Common myeloid progenitor, CD34-positive (primary cell): Measurements from ENCODE around the gene PAK1.

ENCODE experiments used
- CTCF ChIA-PET: fragments of 350-600 bp; sonication (Branson Sonifier 250); formaldehyde crosslinking; loops from one replicate; lab custom pipeline; 2021; ENCODE audit warnings: antibody characterized with exemption; lab: Charles Lee
- POLR2A ChIA-PET: fragments of 350-600 bp; sonication (Branson Sonifier 250); formaldehyde crosslinking; loops from one replicate; lab custom pipeline; 2021; ENCODE audit warnings: antibody characterized with exemption; lab: Charles Lee
- DNase-seq, 3 donors: peaks; one replicate each; pipeline versions ENCODE4 v3.0.0 to v3.0.0-alpha.2; 2013
- H3K27ac ChIP-seq, 2 experiments: 1 replicate in 1 of 2; 2 replicates in 1 of 2; pipeline ENCODE4 v1.7.0; 2013; ENCODE audit warnings: inconsistent platforms in 2 of 2, low read length in 2 of 2, mild to moderate bottlenecking in 2 of 2, low read depth in 1 of 2, moderate library complexity in 1 of 2; ENCODE audit not compliant: severe bottlenecking in 2 of 2, insufficient read depth in 1 of 2, poor library complexity in 1 of 2
- H3K27me3 ChIP-seq, 5 experiments: replicated peaks in 2 of 5; 1 replicate in 3 of 5; 2 replicates in 2 of 5; pipeline versions ENCODE4 v1.6.1 to v1.7.0; 2013; ENCODE audit warnings: low read length in 4 of 5, mild to moderate bottlenecking in 2 of 5, moderate library complexity in 2 of 5, inconsistent platforms in 1 of 5; ENCODE audit not compliant: insufficient read depth in 5 of 5, control insufficient read depth in 4 of 5
- H3K36me3 ChIP-seq, 4 experiments: 1 replicate in 2 of 4; 2 replicates in 2 of 4; pipeline versions ENCODE4 v1.6.1 to v1.7.0; 2013; ENCODE audit warnings: low read length in 3 of 4, control low read depth in 1 of 4, mild to moderate bottlenecking in 1 of 4; ENCODE audit not compliant: control insufficient read depth in 4 of 4, insufficient read depth in 4 of 4
- H3K4me1 ChIP-seq, 4 experiments: 1 replicate in 3 of 4; 2 replicates in 1 of 4; pipeline versions ENCODE4 v1.6.1 to v1.7.1; 2013; ENCODE audit warnings: low read length in 3 of 4, mild to moderate bottlenecking in 3 of 4, control low read depth in 1 of 4, inconsistent platforms in 1 of 4, moderate library complexity in 1 of 4; ENCODE audit not compliant: control insufficient read depth in 4 of 4, insufficient read depth in 4 of 4; ENCODE audit errors: control extremely low read depth in 1 of 4
- H3K4me3 ChIP-seq, 7 experiments: 1 replicate in 4 of 7; 2 replicates in 3 of 7; pipeline versions ENCODE4 v1.5.1 to v1.7.0; 2013; ENCODE audit warnings: mild to moderate bottlenecking in 7 of 7, low read length in 6 of 7, moderate library complexity in 6 of 7, inconsistent platforms in 2 of 7, low read depth in 2 of 7, control low read depth in 1 of 7; ENCODE audit not compliant: insufficient read depth in 4 of 7, control insufficient read depth in 1 of 7; ENCODE audit errors: extremely low read depth in 1 of 7
- H3K9me3 ChIP-seq, 5 experiments: 1 replicate in 4 of 5; 2 replicates in 1 of 5; pipeline versions ENCODE4 v1.6.1 to v1.7.1; 2013; ENCODE audit warnings: low read length in 4 of 5, mild to moderate bottlenecking in 2 of 5, inconsistent platforms in 1 of 5, low read depth in 1 of 5, moderate library complexity in 1 of 5; ENCODE audit not compliant: control insufficient read depth in 4 of 5, insufficient read depth in 2 of 5; ENCODE audit errors: control extremely low read depth in 1 of 5
- WGBS: methylation state at CpG from one replicate; pipeline ENCODE4 v1.1.5; 2013; ENCODE audit not compliant: insufficient coverage; 5-methylcytosine and 5-hydroxymethylcytosine counted together

PAK1 gene

DNA sequence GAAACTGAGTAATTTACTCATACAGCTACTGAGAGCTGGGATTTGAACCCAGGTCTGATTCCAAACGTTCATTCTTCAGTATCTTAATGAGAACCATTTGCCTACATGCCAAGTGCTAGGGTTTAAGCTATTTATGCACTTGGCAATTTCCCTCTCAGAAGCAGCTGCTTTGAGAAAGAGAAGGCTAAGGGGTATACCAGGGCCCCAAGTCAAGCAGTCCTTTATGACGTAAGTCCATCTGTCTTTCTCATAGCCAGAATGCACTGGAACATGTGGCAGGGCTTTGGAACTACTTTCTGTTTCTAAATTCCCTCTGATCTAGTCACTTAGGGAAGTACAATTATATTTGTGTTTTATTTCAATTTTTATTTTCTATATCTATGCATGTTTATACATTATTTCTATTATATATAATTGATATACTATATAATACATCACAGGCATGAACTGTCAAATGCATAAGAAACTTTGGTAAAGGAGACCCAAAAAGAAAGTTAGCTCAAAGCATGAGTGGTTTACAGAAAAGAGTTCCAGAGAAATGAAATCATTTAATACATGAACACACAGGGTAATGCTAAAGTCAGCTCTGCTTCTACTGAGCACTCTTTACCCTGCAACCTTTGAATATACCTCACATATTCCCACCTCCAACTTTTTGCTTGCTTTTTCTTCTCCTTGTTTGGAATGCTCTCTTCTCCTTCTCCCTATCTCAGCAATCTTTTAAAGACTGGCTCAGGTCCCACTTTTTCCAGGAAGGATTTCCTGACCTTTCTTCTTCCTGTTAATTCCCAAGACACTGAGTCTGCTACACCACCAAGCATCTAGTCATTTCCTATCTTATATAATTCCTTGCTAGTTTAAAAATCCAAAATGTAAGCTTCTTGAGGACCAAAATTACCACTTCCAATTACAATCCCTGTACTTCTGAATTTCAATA, 91.9 kb downstream of the PAK1 start:
- ChIA-PET POLR2A (no interaction called here), CTCF (no interaction called here)
- Histone ChIP-seq H3K9me3 (no peaks in the 10 kb centered on the region), H3K36me3 (peaks cover 0 to 28% (median 6%) of the 10 kb centered on the region in 4 experiments), H3K27ac (no peak overlapping the region), H3K4me1 (peaks cover 0 to 4% (median 0%) of the 10 kb centered on the region in 4 experiments), H3K27me3 (no peaks in the 10 kb centered on the region), H3K4me3 (no peak overlapping the region)
- peak in 1 of 3 donors; percentile 6 for DNase-seq
- WGBS = 100% methylated on average over 1 of the region's 2 CpGs

DNA sequence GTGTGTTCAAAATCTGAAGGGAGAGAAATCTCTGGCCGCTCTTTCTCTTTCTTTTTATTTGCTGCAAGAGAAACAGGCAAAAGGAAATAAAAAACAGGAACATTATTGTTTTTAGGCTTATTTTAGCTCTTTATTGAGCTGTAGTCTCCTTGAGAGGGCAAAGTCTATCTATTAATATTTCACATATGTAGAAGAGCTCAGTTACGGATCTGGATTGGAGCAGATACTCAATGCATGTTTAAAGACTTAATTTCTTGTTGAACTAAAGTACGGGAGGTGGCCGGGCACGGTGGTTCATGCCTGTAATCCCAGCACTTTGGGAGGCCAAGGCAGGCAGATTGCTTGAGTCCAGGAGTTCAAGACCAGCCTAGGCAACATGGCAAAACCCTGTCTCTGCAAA, 94.0 kb downstream of the PAK1 start:
- H3K4me1 ChIP-seq = peaks cover 0 to 4% (median 0%) of the 10 kb centered on the region in 4 experiments
- no peak overlapping the region for H3K4me3 ChIP-seq
- peaks cover 0 to 37% (median 11%) of the 10 kb centered on the region in 4 experiments for H3K36me3 ChIP-seq
- H3K9me3 ChIP-seq = no peaks in the 10 kb centered on the region
- H3K27ac ChIP-seq = no peak overlapping the region
- POLR2A ChIA-PET = no interaction called here
- no peaks in the 10 kb centered on the region for H3K27me3 ChIP-seq
- no peak for DNase-seq
- 100% methylated on average over 4 of the region's 5 CpGs for WGBS
- CTCF ChIA-PET = no interaction called here

DNA sequence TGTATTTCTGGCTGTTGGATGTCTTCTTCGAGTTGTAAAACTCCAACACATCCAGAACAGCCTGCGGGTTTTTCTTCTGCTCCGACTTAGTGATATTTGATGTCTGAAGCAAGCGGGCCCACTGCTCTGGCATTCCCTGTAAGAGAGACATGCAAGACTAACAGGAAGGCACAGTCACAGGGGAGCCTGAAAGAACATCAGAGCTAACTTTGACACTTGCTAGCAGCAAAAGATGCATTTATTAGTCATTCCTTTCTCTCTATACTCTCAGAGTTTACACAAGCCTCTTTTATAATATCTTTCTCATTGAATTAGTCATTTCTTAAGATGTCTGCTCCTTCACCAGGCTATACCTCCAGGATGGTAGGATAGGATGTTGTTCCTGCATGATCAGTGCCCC, 94.6 kb downstream of the PAK1 start:
- Histone ChIP-seq H3K27ac (no peak overlapping the region), H3K9me3 (no peaks in the 10 kb centered on the region), H3K4me3 (no peak overlapping the region), H3K36me3 (peaks cover 0 to 38% (median 14%) of the 10 kb centered on the region in 4 experiments), H3K4me1 (peaks cover 0 to 4% (median 0%) of the 10 kb centered on the region in 4 experiments), H3K27me3 (no peaks in the 10 kb centered on the region)
- CTCF ChIA-PET = no interaction called here
- WGBS = 100% methylated on average over 4 of the region's 4 CpGs
- DNase-seq = no peak
- POLR2A ChIA-PET = no interaction called here

DNA sequence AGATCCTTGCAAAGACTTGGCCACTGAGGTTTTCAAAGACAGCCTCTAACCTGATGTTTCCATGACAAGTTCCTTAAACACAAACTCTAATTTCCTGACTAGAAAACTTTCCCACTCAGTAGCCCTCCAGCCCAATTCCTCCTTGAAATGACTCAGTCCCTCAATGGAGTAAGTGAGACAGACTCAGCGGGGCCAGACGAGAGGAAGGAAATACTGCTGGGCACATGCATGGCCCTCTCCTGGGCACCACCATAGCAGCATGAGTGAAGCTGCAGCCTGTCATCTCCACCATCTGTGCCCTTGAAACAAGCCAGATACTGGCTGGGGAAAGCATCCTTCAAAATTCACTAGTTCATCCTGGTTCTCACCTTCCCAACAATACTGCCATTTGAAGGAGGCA, 96.2 kb downstream of the PAK1 start:
- Histone ChIP-seq H3K36me3 (peaks cover 0 to 44% (median 16%) of the 10 kb centered on the region in 4 experiments), H3K27ac (no peak overlapping the region), H3K9me3 (no peaks in the 10 kb centered on the region), H3K4me1 (peaks cover 0 to 4% (median 0%) of the 10 kb centered on the region in 4 experiments), H3K4me3 (no peak overlapping the region), H3K27me3 (no peaks in the 10 kb centered on the region)
- 47% methylated on average over 2 of the region's 2 CpGs for WGBS
- ChIA-PET POLR2A (no interaction called here), CTCF (no interaction called here)
- DNase-seq = no peak

DNA sequence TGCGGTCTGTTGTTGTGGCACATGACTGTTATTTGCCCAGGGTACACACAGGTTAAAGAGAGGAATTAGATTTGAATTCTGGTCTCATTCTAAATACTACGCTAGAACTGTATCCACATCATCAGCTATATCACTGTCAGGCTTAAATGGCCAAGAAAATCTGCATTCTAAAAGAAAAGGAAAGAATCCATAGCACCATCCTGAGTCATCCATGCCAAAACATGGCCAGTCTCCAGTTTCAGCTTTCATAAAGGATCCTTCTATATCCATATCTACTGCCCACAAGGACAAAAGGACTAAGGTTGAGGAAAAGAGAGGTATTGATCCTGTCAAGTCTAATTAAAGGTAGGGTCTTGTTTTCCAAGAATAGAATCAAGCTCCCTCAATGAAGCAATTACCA, 98.8 kb downstream of the PAK1 start:
- WGBS = no CpG with 5 or more reads among the region's 2 CpGs
- H3K9me3 ChIP-seq = no peaks in the 10 kb centered on the region
- no peaks in the 10 kb centered on the region for H3K27me3 ChIP-seq
- ChIA-PET CTCF (interaction anchor here (0.7 to 1.6 kb wide), 3 partner anchors 9 to 178 kb away, joined by 3 to 4 read pairs (median 3); no protein-coding TSS in a partner anchor), POLR2A (no interaction called here)
- no peak overlapping the region for H3K4me3 ChIP-seq
- H3K36me3 ChIP-seq = peaks cover 3 to 44% (median 19%) of the 10 kb centered on the region in 4 experiments
- H3K27ac ChIP-seq = no peak overlapping the region
- peaks cover 0 to 7% (median 2%) of the 10 kb centered on the region in 4 experiments for H3K4me1 ChIP-seq
- no peak for DNase-seq

DNA sequence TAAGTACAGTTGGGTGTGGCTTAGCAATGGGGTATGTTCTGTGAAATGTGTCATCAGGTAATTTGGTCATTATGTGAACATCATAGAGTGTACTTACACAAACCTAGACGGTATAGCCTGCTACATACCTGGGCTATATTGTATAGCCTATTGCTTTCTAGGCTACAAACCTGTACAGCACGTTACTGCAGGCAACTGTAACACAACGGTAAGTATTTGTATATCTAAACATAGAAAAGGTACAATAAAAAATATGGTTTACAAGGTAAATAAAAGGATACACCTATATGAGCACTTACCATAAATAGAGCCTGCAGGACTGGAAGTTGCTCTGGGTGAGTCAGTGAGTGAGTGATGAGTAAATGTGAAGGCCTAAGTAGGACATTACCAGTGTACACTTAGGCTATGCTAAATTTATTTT, 99.3 kb downstream of the PAK1 start:
- no peak for DNase-seq
- ChIA-PET CTCF (interaction anchor here (0.7 kb wide), 1 partner anchor 9 kb away, joined by 3 read pairs; no protein-coding TSS in a partner anchor), POLR2A (no interaction called here)
- H3K9me3 ChIP-seq = no peaks in the 10 kb centered on the region
- no peak overlapping the region for H3K4me3 ChIP-seq
- H3K36me3 ChIP-seq = peaks cover 3 to 43% (median 18%) of the 10 kb centered on the region in 4 experiments
- no peaks in the 10 kb centered on the region for H3K27me3 ChIP-seq
- WGBS = no CpG with 5 or more reads among the region's 3 CpGs
- peaks cover 0 to 7% (median 2%) of the 10 kb centered on the region in 4 experiments for H3K4me1 ChIP-seq
- no peak overlapping the region for H3K27ac ChIP-seq

DNA sequence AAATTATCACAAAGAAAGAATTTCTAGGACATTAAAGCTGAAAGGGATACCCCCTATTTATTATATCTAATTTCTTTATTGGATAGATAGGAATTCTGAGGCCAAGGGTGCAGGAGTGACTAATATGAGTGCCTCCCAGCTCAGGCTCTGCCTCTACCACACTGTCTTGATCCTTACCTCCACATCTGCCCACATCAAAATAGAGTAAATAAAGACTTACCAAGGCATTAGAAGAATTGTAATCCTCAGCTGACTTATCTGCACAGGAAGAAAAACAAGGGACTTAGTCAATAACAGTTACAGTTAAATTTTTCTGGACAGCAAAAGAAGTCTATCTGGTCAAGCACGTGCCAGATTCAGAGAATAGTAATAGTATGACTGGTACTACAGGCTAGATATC, 99.8 kb downstream of the PAK1 start:
- POLR2A ChIA-PET = no interaction called here
- Histone ChIP-seq H3K9me3 (no peaks in the 10 kb centered on the region), H3K27me3 (no peaks in the 10 kb centered on the region), H3K36me3 (peaks cover 3 to 37% (median 18%) of the 10 kb centered on the region in 4 experiments), H3K4me1 (peaks cover 0 to 7% (median 2%) of the 10 kb centered on the region in 4 experiments), H3K27ac (no peak overlapping the region), H3K4me3 (no peak overlapping the region)
- WGBS = no CpG with 5 or more reads among the region's 1 CpG
- CTCF ChIA-PET = no interaction called here
- DNase-seq = no peak
